ENCODE data around the gene BFSP1.

The BFSP1 gene

GRCh38 chr20:17457588-17458190 lies 73.5 kb downstream of the BFSP1 start:
- no peak for DNase-seq

GRCh38 chr20:17457079-17457478 lies 74.1 kb downstream of the BFSP1 start:
- no peak for DNase-seq

- DNase-seq: no peak
These were observed 74.9 kb downstream of the BFSP1 start for GRCh38 chr20:17456279-17456678.

GRCh38 chr20:17453592-17453991 lies 77.6 kb downstream of the BFSP1 start:
- no peak for DNase-seq

- DNase-seq: no peak
These were observed 78.7 kb downstream of the BFSP1 start for GRCh38 chr20:17452441-17452840.

GRCh38 chr20:17449031-17449430 lies 82.1 kb downstream of the BFSP1 start:
- no peak for DNase-seq

GRCh38 chr20:17448071-17448470 lies 83.1 kb downstream of the BFSP1 start:
- no peak for DNase-seq

GRCh38 chr20:17446171-17446570 lies 85.0 kb downstream of the BFSP1 start:
- no peak for DNase-seq

- no peak for DNase-seq
These were observed 85.6 kb downstream of the BFSP1 start for GRCh38 chr20:17445543-17445942.

GRCh38 chr20:17444091-17444490 lies 87.1 kb downstream of the BFSP1 start:
- no peak for DNase-seq

All from activated CD4-positive, alpha-beta T cell treated with anti-CD3 and anti-CD28 coated beads, Interleukin-2, amount 50 U/mL, for 48 hours (primary cell).